Kidney (tissue), 14 donors: ENCODE results near the gene COL4A5. TPM values are rescaled to one million over a fixed set of nuclear protein-coding genes. Genes with fewer than 3 reads are reported as not detected.

Experiments used
- DNase-seq, 5 donors: peaks; one replicate each; pipeline ENCODE4 v3.0.0-alpha.2; 2013 to 2020
- FAIRE-seq: peaks from 2 replicates; lab custom pipeline; 2012; peaks lifted over from hg19 to GRCh38; lab: Jason Lieb, UNC
- H3K27ac ChIP-seq, 2 donors: one replicate each; pipeline ENCODE4 v1.7.0; 2013; ENCODE audit warnings: low read depth in 2 of 2, low read length in 2 of 2, inconsistent platforms in 1 of 2
- H3K27me3 ChIP-seq: one replicate; pipeline ENCODE4 v1.7.1; 2013; ENCODE audit warnings: low read length, inconsistent platforms; ENCODE audit not compliant: control insufficient read depth, insufficient read depth
- H3K36me3 ChIP-seq, 3 donors: one replicate each; pipeline versions ENCODE4 v1.7.0 to v1.7.1; 2013; ENCODE audit warnings: low read length in 3 of 3, control low read depth in 1 of 3, inconsistent platforms in 1 of 3; ENCODE audit not compliant: insufficient read depth in 3 of 3, control insufficient read depth in 2 of 3
- H3K4me1 ChIP-seq, 3 donors: one replicate each; pipeline versions ENCODE4 v1.7.0 to v1.7.1; 2013; ENCODE audit warnings: low read length in 3 of 3, inconsistent platforms in 1 of 3, low read depth in 1 of 3; ENCODE audit not compliant: control insufficient read depth in 2 of 3, insufficient read depth in 2 of 3
- H3K4me3 ChIP-seq, 3 donors: one replicate each; pipeline versions ENCODE4 v1.7.0 to v1.8.1; 2013; ENCODE audit warnings: low read length in 3 of 3, control low read depth in 1 of 3, inconsistent platforms in 1 of 3
- H3K9ac ChIP-seq, 3 donors: one replicate each; pipeline versions ENCODE4 v1.7.0 to v1.7.1; 2013; ENCODE audit warnings: low read length in 3 of 3, control low read depth in 1 of 3, inconsistent platforms in 1 of 3
- H3K9me3 ChIP-seq, 3 donors: one replicate each; pipeline versions ENCODE4 v1.7.0 to v1.7.1; 2013; ENCODE audit warnings: low read length in 3 of 3, control low read depth in 1 of 3, inconsistent platforms in 1 of 3; ENCODE audit not compliant: control insufficient read depth in 2 of 3, insufficient read depth in 1 of 3
- CTCF ChIP-seq: IDR thresholded peaks from 3 replicates; pipeline ENCODE4 v1.5.1; 2012; ENCODE audit warnings: mild to moderate bottlenecking, moderate library complexity, borderline replicate concordance; ENCODE audit not compliant: insufficient read depth; ENCODE audit errors: extremely low read depth
- intact Hi-C: fragments of 100-400 bp; cut with DNase I; formaldehyde crosslinking; loops from one replicate; pipeline ENCODE4 v1.11.1; 2022
- polyA plus RNA-seq: library from polyadenylated mRNA; stranded (reverse); fragments of 350-450 nt; fragmentation: Illumina TruSeq; extraction: RNeasy Lipid Tissue Mini Kit (QIAGEN cat#74804); gene quantifications from one replicate; pipeline ENCODE4 v1.2.3, GENCODE V29; 2014; ENCODE audit warnings: low read depth, low replicate concordance; ENCODE audit not compliant: insufficient read depth
- total RNA-seq: library from RNA; stranded (reverse); fragmentation: NEBNext Ultra II Directional; extraction: Animal tissue kit (Norgen Biotek cat#: 25700); gene quantifications from one replicate; pipeline ENCODE4 v1.2.1, GENCODE V29; 2021
- donor health status: control.
- donor health status: control.
- donor health status: control.
- donor health status: control.
- donor health status: control.
- donor health status: DM: yes; HTN: yes; CAD: no.
- donor health status: Normal renal cell carcinoma (clear cell type).

Gene COL4A5
- total and polyA plus RNA-seq, 2 donors from 2014 or later, result 11.9 to 23.9 TPM

GRCh38 chrX:108722561-108722960, 282.9 kb downstream of the COL4A5 start:
- no peak for FAIRE-seq
- no peaks in the 10 kb centered on the region for H3K4me1 ChIP-seq

GRCh38 chrX:108726748-108727147, 287.1 kb downstream of the COL4A5 start:
- Histone ChIP-seq H3K9me3 (no peaks in the 10 kb centered on the region), H3K4me1 (no peaks in the 10 kb centered on the region), H3K27me3 (peaks cover 11% of the 10 kb centered on the region), H3K9ac (no peak overlapping the region), H3K4me3 (no peak overlapping the region), H3K36me3 (no peaks in the 10 kb centered on the region), H3K27ac (no peak overlapping the region)
- intact Hi-C loops, result no loop called here
- no peak for TF ChIP-seq CTCF
- DNase-seq, result no peak
- no peak for FAIRE-seq

More at GRCh38 chrX:108722561-108722960, 282.9 kb downstream of the COL4A5 start:
- Histone ChIP-seq H3K27ac (no peak overlapping the region), H3K9me3 (no peaks in the 10 kb centered on the region), H3K27me3 (peaks cover 3% of the 10 kb centered on the region), H3K36me3 (no peaks in the 10 kb centered on the region), H3K4me3 (no peak overlapping the region), H3K9ac (no peak overlapping the region)
- intact Hi-C loops, result no loop called here
- DNase-seq, result no peak
- no peak for TF ChIP-seq CTCF

- Histone ChIP-seq H3K9ac (no peak overlapping the region), H3K27me3 (peaks cover 32% of the 10 kb centered on the region), H3K36me3 (no peaks in the 10 kb centered on the region), H3K4me3 (no peak overlapping the region), H3K9me3 (no peaks in the 10 kb centered on the region), H3K27ac (no peak overlapping the region), H3K4me1 (no peaks in the 10 kb centered on the region)
- intact Hi-C loops, result no loop called here
- DNase-seq (peak in 1 of 5 donors; percentile 10), FAIRE-seq (no peak)
- TF ChIP-seq CTCF, result no peak
These were observed 291.5 kb downstream of the COL4A5 start for GRCh38 chrX:108731153-108731552.
